ENCODE data around the gene RASL10B.

Gene RASL10B

DNA sequence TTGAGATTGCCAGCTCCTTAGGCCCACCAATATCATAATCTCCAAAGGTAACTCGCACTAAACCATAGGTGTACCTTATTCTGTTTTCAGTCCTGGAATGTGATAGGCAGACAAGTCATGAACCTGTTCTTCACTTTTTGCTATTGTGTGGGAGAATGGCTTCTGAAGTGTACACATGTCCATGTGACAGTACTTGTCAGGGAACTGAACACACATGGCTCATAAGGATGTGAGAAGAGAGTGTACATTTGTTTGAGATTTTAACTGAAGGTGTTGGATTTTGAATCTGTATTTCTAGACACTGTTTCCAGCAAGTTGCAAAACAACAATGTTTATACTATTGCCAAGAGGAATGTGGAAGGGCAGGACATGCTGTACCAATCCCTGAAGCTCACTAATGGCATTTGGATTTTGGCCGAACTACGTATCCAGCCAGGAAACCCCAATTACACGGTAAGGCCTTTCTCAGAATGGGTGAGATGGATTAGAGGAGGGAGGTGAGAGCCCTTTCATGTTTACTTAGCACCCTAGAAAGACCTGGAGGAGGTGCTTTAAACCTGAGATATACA, 14.5 kb upstream of the RASL10B start:
- H3K9me3 ChIP-seq (ENCODE audit: insufficient read depth, low read length), result no peaks in the 10 kb centered on the region
- H3K27ac ChIP-seq (ENCODE audit: low read length), result no peak overlapping the region
- no peak for TF ChIP-seq CTCF (IDR thresholded peaks at IDR 0.05; ENCODE audit: low read depth, low read length)
- TF ChIP-seq EZH2phosphoT487 (IDR thresholded peaks at IDR 0.05; ENCODE audit: low read depth), result no peak
- H3K4me2 ChIP-seq (ENCODE audit: low read length), result no peak overlapping the region
- no peaks in the 10 kb centered on the region for H3K79me2 ChIP-seq (ENCODE audit: low read length)
- H2AFZ ChIP-seq (ENCODE audit: low read depth, low read length), result no peak overlapping the region
- H3K9ac ChIP-seq (ENCODE audit: low read length), result no peak overlapping the region
- H3K4me3 ChIP-seq (ENCODE audit: low read length), result no peak overlapping the region
- H3K4me1 ChIP-seq (ENCODE audit: low read length), result no peaks in the 10 kb centered on the region
- H3K36me3 ChIP-seq (replicated peaks; ENCODE audit: low read depth, low read length), result peaks cover 9% of the 10 kb centered on the region
- H3K27me3 ChIP-seq (ENCODE audit: low read depth, low read length), result no peaks in the 10 kb centered on the region
- H4K20me1 ChIP-seq (ENCODE audit: insufficient read depth, low read length), result peaks cover 4% of the 10 kb centered on the region; the same call in 1 of the 2 replicates

DNA sequence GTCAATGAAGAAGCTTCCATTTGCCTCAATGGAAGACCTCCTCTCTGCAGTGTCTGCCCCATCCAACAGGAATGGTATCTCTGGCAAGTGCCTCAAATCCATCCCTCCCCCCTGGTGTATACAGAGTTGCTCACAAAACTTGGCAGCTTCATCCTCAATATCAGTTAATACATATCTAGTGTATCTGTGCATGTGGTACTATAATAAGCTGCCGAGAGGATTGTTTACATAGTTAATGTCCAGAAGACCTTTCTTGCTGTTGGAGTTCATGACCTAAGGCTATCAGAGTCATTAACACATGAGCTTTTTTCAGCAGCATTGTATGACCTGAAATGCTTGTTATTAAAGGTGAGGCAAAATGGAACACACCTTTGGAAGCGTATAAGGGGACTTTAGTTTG, 14.0 kb upstream of the RASL10B start:
- no peaks in the 10 kb centered on the region for H3K27me3 ChIP-seq (ENCODE audit: low read depth, low read length)
- H3K27ac ChIP-seq (ENCODE audit: low read length), result no peak overlapping the region
- H3K4me3 ChIP-seq (ENCODE audit: low read length), result no peak overlapping the region
- peaks cover 9% of the 10 kb centered on the region for H3K36me3 ChIP-seq (replicated peaks; ENCODE audit: low read depth, low read length)
- TF ChIP-seq CTCF (IDR thresholded peaks at IDR 0.05; ENCODE audit: low read depth, low read length), result no peak
- TF ChIP-seq EZH2phosphoT487 (IDR thresholded peaks at IDR 0.05; ENCODE audit: low read depth), result no peak
- H3K9me3 ChIP-seq (ENCODE audit: insufficient read depth, low read length), result no peaks in the 10 kb centered on the region
- H3K9ac ChIP-seq (ENCODE audit: low read length), result no peak overlapping the region
- H4K20me1 ChIP-seq (ENCODE audit: insufficient read depth, low read length), result peaks cover 4% of the 10 kb centered on the region; the same call in 1 of the 2 replicates
- no peak overlapping the region for H3K4me2 ChIP-seq (ENCODE audit: low read length)
- H2AFZ ChIP-seq (ENCODE audit: low read depth, low read length), result no peak overlapping the region
- H3K4me1 ChIP-seq (ENCODE audit: low read length), result no peaks in the 10 kb centered on the region
- no peaks in the 10 kb centered on the region for H3K79me2 ChIP-seq (ENCODE audit: low read length)

DNA sequence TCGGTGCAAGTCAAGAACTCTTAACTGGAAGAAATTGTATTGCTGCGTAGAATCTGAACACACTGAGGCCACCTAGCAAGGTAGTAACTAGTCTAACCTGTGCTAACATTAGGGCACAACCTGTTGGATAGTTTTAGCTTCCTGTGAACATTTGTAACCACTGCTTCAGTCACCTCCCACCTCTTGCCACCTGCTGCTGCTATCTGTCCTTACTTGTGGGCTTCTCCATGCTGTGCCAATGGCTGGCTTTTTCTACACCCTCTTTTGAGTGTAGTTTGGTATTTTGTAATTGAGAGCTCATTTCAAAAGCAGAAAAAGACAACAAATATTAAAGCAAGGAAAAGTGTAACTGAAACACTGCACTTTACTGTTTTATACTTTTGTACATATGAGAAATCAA, 7.7 kb upstream of the RASL10B start:
- Histone ChIP-seq H3K4me1 (ENCODE audit: low read length) (no peaks in the 10 kb centered on the region), H3K79me2 (ENCODE audit: low read length) (no peaks in the 10 kb centered on the region), H3K9me3 (ENCODE audit: insufficient read depth, low read length) (no peaks in the 10 kb centered on the region), H3K36me3 (replicated peaks; ENCODE audit: low read depth, low read length) (peaks cover 24% of the 10 kb centered on the region), H2AFZ (ENCODE audit: low read depth, low read length) (no peak overlapping the region), H3K27ac (ENCODE audit: low read length) (no peak overlapping the region), H3K4me3 (ENCODE audit: low read length) (no peak overlapping the region), H3K9ac (ENCODE audit: low read length) (no peak overlapping the region), H3K27me3 (ENCODE audit: low read depth, low read length) (no peaks in the 10 kb centered on the region), H4K20me1 (ENCODE audit: insufficient read depth, low read length) (no peaks in the 10 kb centered on the region), H3K4me2 (ENCODE audit: low read length) (no peak overlapping the region)
- TF ChIP-seq EZH2phosphoT487 (IDR thresholded peaks at IDR 0.05; ENCODE audit: low read depth) (no peak), CTCF (IDR thresholded peaks at IDR 0.05; ENCODE audit: low read depth, low read length) (no peak)

DNA sequence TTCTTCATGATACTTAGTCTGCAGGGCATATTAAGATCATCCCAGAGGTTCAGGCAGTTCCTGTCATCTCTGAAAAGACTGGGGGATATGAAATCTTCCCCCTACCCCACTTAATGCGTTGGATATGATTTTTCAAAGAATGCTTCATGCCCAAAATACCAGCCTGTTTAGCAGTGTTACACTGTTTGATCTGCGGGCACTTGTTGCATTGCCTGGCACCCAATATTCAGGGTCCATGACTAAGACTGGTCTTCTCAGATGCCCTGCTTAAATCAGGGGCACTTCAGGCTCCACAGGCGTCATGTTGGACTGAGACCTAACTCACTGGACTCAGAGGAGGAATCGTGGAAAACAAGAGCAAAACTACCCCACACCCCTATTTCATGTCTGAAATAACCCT, 6.4 kb upstream of the RASL10B start:
- no peak overlapping the region for H3K4me2 ChIP-seq (ENCODE audit: low read length)

More for the DNA sequence above, 6.4 kb upstream of the RASL10B start:
- H3K27ac ChIP-seq (ENCODE audit: low read length), result no peak overlapping the region
- H3K4me3 ChIP-seq (ENCODE audit: low read length), result no peak overlapping the region
- H4K20me1 ChIP-seq (ENCODE audit: insufficient read depth, low read length), result no peaks in the 10 kb centered on the region
- no peaks in the 10 kb centered on the region for H3K4me1 ChIP-seq (ENCODE audit: low read length)
- no peaks in the 10 kb centered on the region for H3K79me2 ChIP-seq (ENCODE audit: low read length)
- no peak overlapping the region for H2AFZ ChIP-seq (ENCODE audit: low read depth, low read length)
- peaks cover 19% of the 10 kb centered on the region for H3K36me3 ChIP-seq (replicated peaks; ENCODE audit: low read depth, low read length)
- no peak overlapping the region for H3K9ac ChIP-seq (ENCODE audit: low read length)
- H3K9me3 ChIP-seq (ENCODE audit: insufficient read depth, low read length), result no peaks in the 10 kb centered on the region
- no peak for TF ChIP-seq CTCF (IDR thresholded peaks at IDR 0.05; ENCODE audit: low read depth, low read length)
- no peak for TF ChIP-seq EZH2phosphoT487 (IDR thresholded peaks at IDR 0.05; ENCODE audit: low read depth)
- no peaks in the 10 kb centered on the region for H3K27me3 ChIP-seq (ENCODE audit: low read depth, low read length)

All from OCI-LY3 (cell line).